Endodermal cell (in vitro differentiated cells): Measurements from ENCODE around the gene PTPRR. TPM values are rescaled to one million over a fixed set of nuclear protein-coding genes. Genes with fewer than 3 reads are reported as not detected.

Source experiments
- DNase-seq: peaks from one replicate; pipeline ENCODE4 v3.0.0-alpha.2; 2017
- H3K27ac ChIP-seq: 2 replicates; pipeline ENCODE4 v1.5.1; 2013; ENCODE audit warnings: mild to moderate bottlenecking, low read depth, low read length, moderate library complexity
- H3K27me3 ChIP-seq: 2 replicates; pipeline ENCODE4 v1.6.1; 2013; ENCODE audit warnings: mild to moderate bottlenecking, low read length, moderate library complexity; ENCODE audit not compliant: insufficient read depth, control insufficient read depth, poor library complexity, severe bottlenecking
- H3K36me3 ChIP-seq: 2 replicates; pipeline ENCODE4 v1.7.0; 2013; ENCODE audit warnings: mild to moderate bottlenecking, low read length, moderate library complexity; ENCODE audit not compliant: control insufficient read depth, insufficient read depth
- H3K4me1 ChIP-seq: one replicate; pipeline ENCODE4 v1.7.0; 2013; ENCODE audit warnings: low read length; ENCODE audit not compliant: control insufficient read depth, insufficient read depth
- H3K4me3 ChIP-seq: 2 replicates; pipeline ENCODE4 v1.5.1; 2013; ENCODE audit warnings: mild to moderate bottlenecking, low read length, moderate library complexity
- H3K9ac ChIP-seq: 2 replicates; pipeline ENCODE4 v1.6.1; 2013; ENCODE audit warnings: mild to moderate bottlenecking, low read length, moderate library complexity; ENCODE audit not compliant: poor library complexity, severe bottlenecking; ENCODE audit errors: extremely low read depth
- H3K9me3 ChIP-seq: 2 replicates; pipeline ENCODE4 v1.6.1; 2013; ENCODE audit warnings: mild to moderate bottlenecking, low read length, moderate library complexity; ENCODE audit not compliant: control insufficient read depth
- H3K27ac Mint-ChIP-seq: 2 replicates; pipeline ENCODE4 v1.8.0; 2020; ENCODE audit warnings: mixed read lengths
- H3K27me3 Mint-ChIP-seq: 2 replicates; pipeline ENCODE4 v1.8.0; 2021; ENCODE audit warnings: mild to moderate bottlenecking, mixed read lengths; ENCODE audit not compliant: insufficient read depth
- H3K36me3 Mint-ChIP-seq: 2 replicates; pipeline ENCODE4 v1.8.0; 2020; ENCODE audit warnings: low read depth, mixed read lengths
- H3K4me1 Mint-ChIP-seq: 2 replicates; pipeline ENCODE4 v1.8.0; 2020; ENCODE audit warnings: mixed read lengths
- H3K4me3 Mint-ChIP-seq: 2 replicates; pipeline ENCODE4 v1.8.0; 2020; ENCODE audit warnings: mild to moderate bottlenecking, moderate library complexity, mixed read lengths
- H3K9me3 Mint-ChIP-seq: 2 replicates; pipeline ENCODE4 v1.8.0; 2020; ENCODE audit warnings: mild to moderate bottlenecking, mixed read lengths
- CTCF ChIP-seq: fragments of 200-600 bp; sonication (generic); conservative IDR thresholded peaks from 2 replicates; pipeline ENCODE4 v1.5.0; 2021; ENCODE audit warnings: antibody characterized with exemption, mild to moderate bottlenecking
- WGBS, 2 experiments: methylation state at CpG; one replicate each; pipeline versions ENCODE4 v1.1.5 to v1.1.7; 2013; ENCODE audit warnings: missing lambda C conversion rate in 2 of 2, mixed read lengths in 1 of 2; ENCODE audit not compliant: insufficient coverage in 1 of 2, insufficient read length in 1 of 2; 5-methylcytosine and 5-hydroxymethylcytosine counted together
- total RNA-seq, 2 donors: library from RNA; stranded (reverse); fragmentation: NEBNext Ultra II Directional in 1 of 2; extraction: Animal tissue kit (Norgen Biotek cat#: 25700) in 1 of 2; gene quantifications; 2 replicates in 1 of 2; 3 replicates in 1 of 2; pipeline ENCODE4 v1.2.1, GENCODE V29; 2021

Gene PTPRR
- total RNA-seq, 2 donors from 2014 or later = 0.27 to 0.40 TPM

GRCh38 chr12:70721216-70721615 lies 199.3 kb downstream of the PTPRR start:
- Histone ChIP-seq H3K4me3 (no peak overlapping the region), H3K9ac (no peak overlapping the region), H3K27ac (no peak overlapping the region), H3K4me1 (no peaks in the 10 kb centered on the region), H3K9me3 (no peaks in the 10 kb centered on the region), H3K27me3 (no peaks in the 10 kb centered on the region), H3K36me3 (no peaks in the 10 kb centered on the region)
- Mint-ChIP-seq H3K27me3 (no peaks in the 10 kb centered on the region), H3K9me3 (no peaks in the 10 kb centered on the region), H3K4me3 (no peak overlapping the region), H3K27ac (no peak overlapping the region), H3K36me3 (no peaks in the 10 kb centered on the region), H3K4me1 (peaks cover 15% of the 10 kb centered on the region)
- TF ChIP-seq CTCF = no peak
- WGBS, 2 experiments = 100% methylated on average over 2 of the region's 3 CpGs; no CpG with 5 or more reads in 1 of the 2 experiments
- DNase-seq = no peak

- 55 to 98% methylated on average over 6 to 18 of the region's 19 CpGs for WGBS, 2 experiments
- Histone ChIP-seq H3K4me3 (no peak overlapping the region), H3K4me1 (no peaks in the 10 kb centered on the region), H3K27ac (no peak overlapping the region), H3K27me3 (no peaks in the 10 kb centered on the region), H3K36me3 (no peaks in the 10 kb centered on the region), H3K9me3 (no peaks in the 10 kb centered on the region), H3K9ac (no peak overlapping the region)
- Mint-ChIP-seq H3K27ac (peak overlapping the region; percentile 74), H3K4me1 (peaks cover 15% of the 10 kb centered on the region), H3K4me3 (peak overlapping the region; percentile 49), H3K9me3 (peaks cover 6% of the 10 kb centered on the region), H3K36me3 (no peaks in the 10 kb centered on the region), H3K27me3 (no peaks in the 10 kb centered on the region)
- TF ChIP-seq CTCF = peak; percentile 98
- peak; percentile 90 for DNase-seq
These were observed 200.7 kb downstream of the PTPRR start for GRCh38 chr12:70719672-70720420.

- WGBS, 2 experiments = 94 to 96% methylated on average over 9 to 12 of the region's 12 CpGs
- no peak for DNase-seq
- Mint-ChIP-seq H3K4me1 (peaks cover 15% of the 10 kb centered on the region), H3K27me3 (no peaks in the 10 kb centered on the region), H3K27ac (no peak overlapping the region), H3K36me3 (no peaks in the 10 kb centered on the region), H3K9me3 (peaks cover 6% of the 10 kb centered on the region), H3K4me3 (no peak overlapping the region)
- Histone ChIP-seq H3K27me3 (no peaks in the 10 kb centered on the region), H3K9me3 (no peaks in the 10 kb centered on the region), H3K4me1 (no peaks in the 10 kb centered on the region), H3K9ac (no peak overlapping the region), H3K27ac (no peak overlapping the region), H3K36me3 (no peaks in the 10 kb centered on the region), H3K4me3 (no peak overlapping the region)
- no peak for TF ChIP-seq CTCF
These were observed 201.5 kb downstream of the PTPRR start for GRCh38 chr12:70719071-70719470.
